Measurements from ENCODE around the gene IL1RAPL1.

GRCh38 chrX:28920153-28920943, 333.1 kb downstream of the IL1RAPL1 start:
- TF ChIP-seq POLR2A (IDR thresholded peaks at IDR 0.05; ENCODE audit: extremely low read depth, insufficient read length): no peak
- no peak for TF ChIP-seq MAX (IDR thresholded peaks at IDR 0.05; ENCODE audit: low read depth, low read length)
- no peak for TF ChIP-seq CTCF (IDR thresholded peaks at IDR 0.05; ENCODE audit: low read depth, low read length)

Data from NB4 (cell line).